HEK293 (cell line): Measurements from ENCODE around the gene DMD.

Experiments
- CTCF ChIA-PET: fragments of 350-600 bp; formaldehyde crosslinking; extraction: SDS; loops from one replicate; lab custom pipeline; 2021; ENCODE audit warnings: antibody characterized with exemption; lab: Yijun Ruan, JAX
- POLR2A ChIA-PET: fragments of 300-600 bp; formaldehyde crosslinking; extraction: SDS; loops from one replicate; lab custom pipeline; 2020; ENCODE audit warnings: antibody characterized with exemption, inconsistent platforms; lab: Yijun Ruan, JAX
- H3K27ac ChIP-seq: fragments of 200-500 bp; sonication (Bioruptor generic); 2 replicates; pipeline ENCODE4 v1.5.1; 2014; ENCODE audit warnings: low read depth, low read length, control low read depth, inconsistent platforms; ENCODE audit errors: extremely low read depth
- H3K36me3 ChIP-seq, 2 experiments: fragments of 200-500 bp in 1 of 2; sonication (Bioruptor generic) in 1 of 2; 1 replicate in 1 of 2; 2 replicates in 1 of 2; pipeline ENCODE4 v1.5.1; 2014 to 2017; ENCODE audit warnings: inconsistent platforms in 2 of 2, low read length in 2 of 2; ENCODE audit not compliant: control insufficient read depth in 2 of 2, insufficient read depth in 1 of 2
- H3K4me1 ChIP-seq: fragments of 200-500 bp; sonication (Bioruptor generic); 2 replicates; pipeline ENCODE4 v1.5.1; 2014; ENCODE audit warnings: mild to moderate bottlenecking, low read length, inconsistent platforms; ENCODE audit not compliant: control insufficient read depth, insufficient read depth
- H3K4me3 ChIP-seq: 2 replicates; pipeline ENCODE4 v1.5.1; 2011; ENCODE audit warnings: low read depth, mild to moderate bottlenecking, control low read depth, low read length, moderate library complexity
- H3K9me3 ChIP-seq: fragments of 200-500 bp; sonication (Bioruptor generic); 2 replicates; pipeline ENCODE4 v1.5.1; 2014; ENCODE audit warnings: low read depth, low read length, inconsistent platforms; ENCODE audit not compliant: control insufficient read depth, insufficient read depth
- CTCF ChIP-seq: fragments of 450-650 bp; formaldehyde crosslinking; IDR thresholded peaks from 2 replicates; pipeline ENCODE4 v1.5.1; 2016; ENCODE audit warnings: missing biosample characterization, missing genetic modification characterization
- YY2 ChIP-seq: fragments of 450-650 bp; formaldehyde crosslinking; IDR thresholded peaks from 2 replicates; pipeline ENCODE4 v1.5.1; 2016; ENCODE audit warnings: missing biosample characterization, missing genetic modification characterization
- ZBTB20 ChIP-seq: fragments of 450-650 bp; formaldehyde crosslinking; IDR thresholded peaks from 2 replicates; pipeline ENCODE4 v1.5.1; 2016; ENCODE audit warnings: missing biosample characterization, missing genetic modification characterization
- ZBTB21 ChIP-seq: fragments of 450-650 bp; formaldehyde crosslinking; IDR thresholded peaks from 2 replicates; pipeline ENCODE4 v1.5.1; 2017; ENCODE audit warnings: missing biosample characterization, missing genetic modification characterization
- ZBTB49 ChIP-seq: fragments of 450-650 bp; formaldehyde crosslinking; IDR thresholded peaks from 2 replicates; pipeline ENCODE4 v1.5.1; 2016; ENCODE audit warnings: missing biosample characterization, missing genetic modification characterization, low read depth
- ZFP3 ChIP-seq: fragments of 450-650 bp; formaldehyde crosslinking; IDR thresholded peaks from 2 replicates; pipeline ENCODE4 v1.5.1; 2016; ENCODE audit warnings: low read depth, missing biosample characterization, missing genetic modification characterization
- ZNF146 ChIP-seq: fragments of 450-650 bp; formaldehyde crosslinking; IDR thresholded peaks from 2 replicates; pipeline ENCODE4 v1.5.1; 2016; ENCODE audit warnings: missing biosample characterization, missing genetic modification characterization
- ZNF169 ChIP-seq: fragments of 450-650 bp; formaldehyde crosslinking; IDR thresholded peaks from 2 replicates; pipeline ENCODE4 v1.5.1; 2016; ENCODE audit warnings: missing biosample characterization, missing genetic modification characterization
- ZNF23 ChIP-seq: fragments of 450-650 bp; formaldehyde crosslinking; IDR thresholded peaks from 2 replicates; pipeline ENCODE4 v1.5.1; 2016; ENCODE audit warnings: missing biosample characterization, missing genetic modification characterization, borderline replicate concordance
- ZNF350 ChIP-seq: fragments of 450-650 bp; formaldehyde crosslinking; IDR thresholded peaks from 2 replicates; pipeline ENCODE4 v1.5.0; 2017; ENCODE audit warnings: missing biosample characterization, mild to moderate bottlenecking, missing genetic modification characterization
- ZNF391 ChIP-seq: fragments of 450-650 bp; formaldehyde crosslinking; IDR thresholded peaks from 2 replicates; pipeline ENCODE4 v1.5.1; 2016; ENCODE audit warnings: low read depth, missing biosample characterization, missing genetic modification characterization, borderline replicate concordance
- ZNF521 ChIP-seq: fragments of 450-650 bp; formaldehyde crosslinking; IDR thresholded peaks from 2 replicates; pipeline ENCODE4 v1.5.1; 2017; ENCODE audit warnings: missing biosample characterization, mild to moderate bottlenecking, missing genetic modification characterization
- ZNF530 ChIP-seq: fragments of 450-650 bp; formaldehyde crosslinking; IDR thresholded peaks from 2 replicates; pipeline ENCODE4 v1.5.1; 2016; ENCODE audit warnings: low read depth, missing biosample characterization, missing genetic modification characterization
- ZSCAN5A ChIP-seq: fragments of 450-650 bp; formaldehyde crosslinking; IDR thresholded peaks from 2 replicates; pipeline ENCODE4 v1.5.1; 2016; ENCODE audit warnings: missing biosample characterization, missing genetic modification characterization
- TF ChIP-seq, protein P1 (sequence below): fragments of 450-650 bp; formaldehyde crosslinking; conservative IDR thresholded peaks from 2 replicates; pipeline ENCODE4 v1.5.1; 2016; ENCODE audit warnings: low read depth, missing biosample characterization, missing genetic modification characterization
- TF ChIP-seq, protein P2 (sequence below): fragments of 450-650 bp; formaldehyde crosslinking; IDR thresholded peaks from 2 replicates; pipeline ENCODE4 v1.5.1; 2016; ENCODE audit warnings: missing biosample characterization, missing genetic modification characterization

Gene DMD

DNA sequence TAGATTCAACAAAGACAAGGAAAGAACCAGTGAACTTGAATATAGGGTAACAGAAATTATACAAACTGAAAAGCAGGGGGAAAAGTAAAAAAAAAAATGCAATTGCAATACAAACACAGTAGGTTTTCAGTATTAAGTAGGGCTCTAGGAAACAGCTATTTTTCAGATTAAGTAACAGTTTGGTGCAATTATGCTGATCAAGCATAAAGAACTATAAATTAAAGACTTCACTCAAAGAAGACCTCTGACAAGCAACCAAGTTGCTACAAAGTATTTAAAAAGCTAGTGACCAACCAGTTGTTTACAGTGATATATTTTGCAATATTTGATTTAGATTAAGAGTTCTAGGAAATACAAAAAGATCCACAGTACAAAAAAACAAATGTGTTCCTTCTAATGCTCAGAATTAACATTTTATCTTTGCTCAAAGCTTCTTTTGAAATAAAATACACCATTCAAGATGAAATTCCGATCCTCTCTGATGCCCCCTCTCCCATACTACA lies 1908.7 kb downstream of the DMD start:
- CTCF ChIA-PET, result interaction anchor here (0.6 kb wide), 1 partner anchor 300 kb away, joined by 3 read pairs; no protein-coding TSS in a partner anchor
- H3K9me3 ChIP-seq, result no peaks in the 10 kb centered on the region
- no peak overlapping the region for H3K27ac ChIP-seq
- POLR2A ChIA-PET, result no interaction called here
- TF ChIP-seq ZFP3 (no peak), ZBTB21 (tag by site-specific recombination) (no peak), ZNF391 (tag by site-specific recombination) (no peak), ZNF530 (tag by site-specific recombination) (no peak), ZNF23 (tag by site-specific recombination) (no peak), ZNF146 (tag by site-specific recombination) (no peak), ZBTB20 (tag by site-specific recombination) (no peak), ZNF169 (tag by site-specific recombination) (no peak), ZBTB49 (tag by site-specific recombination) (no peak), ZSCAN5A (tag by site-specific recombination) (no peak), ZNF521 (tag by site-specific recombination) (no peak), CTCF (no peak), YY2 (tag by site-specific recombination) (no peak), ZNF350 (tag by site-specific recombination) (no peak)
- TF ChIP-seq, protein P1, sequence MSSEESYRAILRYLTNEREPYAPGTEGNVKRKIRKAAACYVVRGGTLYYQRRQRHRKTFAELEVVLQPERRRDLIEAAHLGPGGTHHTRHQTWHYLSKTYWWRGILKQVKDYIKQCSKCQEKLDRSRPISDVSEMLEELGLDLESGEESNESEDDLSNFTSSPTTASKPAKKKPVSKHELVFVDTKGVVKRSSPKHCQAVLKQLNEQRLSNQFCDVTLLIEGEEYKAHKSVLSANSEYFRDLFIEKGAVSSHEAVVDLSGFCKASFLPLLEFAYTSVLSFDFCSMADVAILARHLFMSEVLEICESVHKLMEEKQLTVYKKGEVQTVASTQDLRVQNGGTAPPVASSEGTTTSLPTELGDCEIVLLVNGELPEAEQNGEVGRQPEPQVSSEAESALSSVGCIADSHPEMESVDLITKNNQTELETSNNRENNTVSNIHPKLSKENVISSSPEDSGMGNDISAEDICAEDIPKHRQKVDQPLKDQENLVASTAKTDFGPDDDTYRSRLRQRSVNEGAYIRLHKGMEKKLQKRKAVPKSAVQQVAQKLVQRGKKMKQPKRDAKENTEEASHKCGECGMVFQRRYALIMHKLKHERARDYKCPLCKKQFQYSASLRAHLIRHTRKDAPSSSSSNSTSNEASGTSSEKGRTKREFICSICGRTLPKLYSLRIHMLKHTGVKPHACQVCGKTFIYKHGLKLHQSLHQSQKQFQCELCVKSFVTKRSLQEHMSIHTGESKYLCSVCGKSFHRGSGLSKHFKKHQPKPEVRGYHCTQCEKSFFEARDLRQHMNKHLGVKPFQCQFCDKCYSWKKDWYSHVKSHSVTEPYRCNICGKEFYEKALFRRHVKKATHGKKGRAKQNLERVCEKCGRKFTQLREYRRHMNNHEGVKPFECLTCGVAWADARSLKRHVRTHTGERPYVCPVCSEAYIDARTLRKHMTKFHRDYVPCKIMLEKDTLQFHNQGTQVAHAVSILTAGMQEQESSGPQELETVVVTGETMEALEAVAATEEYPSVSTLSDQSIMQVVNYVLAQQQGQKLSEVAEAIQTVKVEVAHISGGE, result no peak
- TF ChIP-seq, protein P2, sequence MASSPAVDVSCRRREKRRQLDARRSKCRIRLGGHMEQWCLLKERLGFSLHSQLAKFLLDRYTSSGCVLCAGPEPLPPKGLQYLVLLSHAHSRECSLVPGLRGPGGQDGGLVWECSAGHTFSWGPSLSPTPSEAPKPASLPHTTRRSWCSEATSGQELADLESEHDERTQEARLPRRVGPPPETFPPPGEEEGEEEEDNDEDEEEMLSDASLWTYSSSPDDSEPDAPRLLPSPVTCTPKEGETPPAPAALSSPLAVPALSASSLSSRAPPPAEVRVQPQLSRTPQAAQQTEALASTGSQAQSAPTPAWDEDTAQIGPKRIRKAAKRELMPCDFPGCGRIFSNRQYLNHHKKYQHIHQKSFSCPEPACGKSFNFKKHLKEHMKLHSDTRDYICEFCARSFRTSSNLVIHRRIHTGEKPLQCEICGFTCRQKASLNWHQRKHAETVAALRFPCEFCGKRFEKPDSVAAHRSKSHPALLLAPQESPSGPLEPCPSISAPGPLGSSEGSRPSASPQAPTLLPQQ, result no peak
- TF ChIP-seq, all 188 proteins: peak for 0
- Histone ChIP-seq H3K4me3 (no peak overlapping the region), H3K4me1 (no peaks in the 10 kb centered on the region), H3K36me3 (no peaks in the 10 kb centered on the region)
